WTC11 (cell line): ENCODE data around the gene MYL6B.
"Not testable (repeated sequence)": the region's sequence is repeated elsewhere in the genome, so short reads cannot be mapped to it uniquely, and the experiment has no call there.

Experiments used
- CREB1 ChIP-seq: sonication (generic); formaldehyde crosslinking; IDR thresholded peaks from 2 replicates; pipeline ENCODE4 v1.8.0; 2023; ENCODE audit warnings: mild to moderate bottlenecking, missing genetic modification reagents
- ETV6 ChIP-seq: sonication (generic); formaldehyde crosslinking; IDR thresholded peaks from 2 replicates; pipeline ENCODE4 v1.8.1; 2022; ENCODE audit warnings: mild to moderate bottlenecking, missing genetic modification reagents
- FOXK1 ChIP-seq: sonication (generic); formaldehyde crosslinking; IDR thresholded peaks from 2 replicates; pipeline ENCODE4 v1.8.0; 2022; ENCODE audit warnings: mild to moderate bottlenecking, moderate library complexity, missing genetic modification reagents
- SMAD4 ChIP-seq: sonication (generic); formaldehyde crosslinking; IDR thresholded peaks from 2 replicates; pipeline ENCODE4 v1.8.0; 2022; ENCODE audit warnings: mild to moderate bottlenecking, missing genetic modification reagents
- ZNF121 ChIP-seq: sonication (generic); formaldehyde crosslinking; IDR thresholded peaks from 2 replicates; pipeline ENCODE4 v1.8.0; 2023; ENCODE audit warnings: missing genetic modification reagents
- ZNF232 ChIP-seq: sonication (generic); formaldehyde crosslinking; IDR thresholded peaks from 2 replicates; pipeline ENCODE4 v1.8.0; 2022; ENCODE audit warnings: mild to moderate bottlenecking, missing genetic modification reagents
- TF ChIP-seq, protein P1 (sequence below): fragments of 200-600 bp; IDR thresholded peaks from 2 replicates; pipeline ENCODE4 v1.8.0; 2022; ENCODE audit warnings: antibody characterized with exemption
- TF ChIP-seq, protein P2 (sequence below): sonication (generic); formaldehyde crosslinking; IDR thresholded peaks from 2 replicates; pipeline ENCODE4 v1.8.1; 2022; ENCODE audit warnings: mild to moderate bottlenecking, missing genetic modification reagents, moderate library complexity, borderline replicate concordance
- TF ChIP-seq, protein P3 (sequence below): sonication (generic); formaldehyde crosslinking; IDR thresholded peaks from 2 replicates; pipeline ENCODE4 v1.8.1; 2022; ENCODE audit warnings: low read depth, mild to moderate bottlenecking, moderate library complexity, missing genetic modification reagents, borderline replicate concordance
- TF ChIP-seq, protein P4 (sequence below): sonication (generic); formaldehyde crosslinking; IDR thresholded peaks from 2 replicates; pipeline ENCODE4 v1.8.1; 2022; ENCODE audit warnings: mild to moderate bottlenecking, moderate library complexity, missing genetic modification reagents
- TF ChIP-seq, protein P5 (sequence below): sonication (generic); formaldehyde crosslinking; IDR thresholded peaks from 2 replicates; pipeline ENCODE4 v1.8.0; 2022; ENCODE audit warnings: mild to moderate bottlenecking, missing genetic modification reagents

DNA sequence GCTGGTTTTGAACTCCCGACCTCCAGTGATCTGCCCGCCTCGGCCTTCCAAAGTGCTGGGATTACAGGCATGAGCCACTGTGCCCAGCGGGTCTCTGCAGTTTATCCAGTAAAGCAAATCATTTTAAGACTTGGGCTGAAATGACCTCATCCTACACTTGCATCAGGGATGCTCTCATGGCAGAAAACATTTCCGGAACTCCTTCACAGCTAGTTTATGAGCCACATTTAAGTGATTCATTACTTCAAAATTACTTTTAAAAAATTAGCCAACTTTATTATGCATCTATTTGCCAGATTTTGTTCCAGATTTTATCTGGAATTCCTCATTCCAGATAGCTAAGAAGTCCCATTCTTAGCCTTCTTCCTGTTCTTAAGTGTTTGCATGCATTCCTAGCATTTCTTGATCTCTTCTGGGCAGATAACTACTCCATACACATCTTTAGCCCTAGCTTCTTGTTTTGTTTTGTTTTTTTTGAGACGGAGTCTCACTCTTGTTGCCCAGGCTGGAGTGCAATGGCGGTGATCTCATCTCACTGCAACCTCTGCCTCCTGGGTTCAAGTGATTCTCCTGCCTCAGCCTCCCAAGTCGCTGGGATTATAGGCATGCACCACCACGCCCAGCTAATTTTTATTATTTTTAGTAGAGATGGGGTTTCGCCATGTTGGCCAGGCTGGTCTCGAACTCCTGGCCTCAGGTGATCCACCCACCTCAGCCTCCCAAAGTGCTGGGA, 44.6 kb downstream of the MYL6B start:
- TF ChIP-seq, protein P1, sequence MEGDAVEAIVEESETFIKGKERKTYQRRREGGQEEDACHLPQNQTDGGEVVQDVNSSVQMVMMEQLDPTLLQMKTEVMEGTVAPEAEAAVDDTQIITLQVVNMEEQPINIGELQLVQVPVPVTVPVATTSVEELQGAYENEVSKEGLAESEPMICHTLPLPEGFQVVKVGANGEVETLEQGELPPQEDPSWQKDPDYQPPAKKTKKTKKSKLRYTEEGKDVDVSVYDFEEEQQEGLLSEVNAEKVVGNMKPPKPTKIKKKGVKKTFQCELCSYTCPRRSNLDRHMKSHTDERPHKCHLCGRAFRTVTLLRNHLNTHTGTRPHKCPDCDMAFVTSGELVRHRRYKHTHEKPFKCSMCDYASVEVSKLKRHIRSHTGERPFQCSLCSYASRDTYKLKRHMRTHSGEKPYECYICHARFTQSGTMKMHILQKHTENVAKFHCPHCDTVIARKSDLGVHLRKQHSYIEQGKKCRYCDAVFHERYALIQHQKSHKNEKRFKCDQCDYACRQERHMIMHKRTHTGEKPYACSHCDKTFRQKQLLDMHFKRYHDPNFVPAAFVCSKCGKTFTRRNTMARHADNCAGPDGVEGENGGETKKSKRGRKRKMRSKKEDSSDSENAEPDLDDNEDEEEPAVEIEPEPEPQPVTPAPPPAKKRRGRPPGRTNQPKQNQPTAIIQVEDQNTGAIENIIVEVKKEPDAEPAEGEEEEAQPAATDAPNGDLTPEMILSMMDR, result not testable (repeated sequence)
- TF ChIP-seq ETV6 (CRISPR knock-in tag); SMAD4 (CRISPR knock-in tag); ZNF232; CREB1 (CRISPR knock-in tag); ZNF121; FOXK1 (CRISPR knock-in tag): not testable (repeated sequence)
- TF ChIP-seq, protein P2, sequence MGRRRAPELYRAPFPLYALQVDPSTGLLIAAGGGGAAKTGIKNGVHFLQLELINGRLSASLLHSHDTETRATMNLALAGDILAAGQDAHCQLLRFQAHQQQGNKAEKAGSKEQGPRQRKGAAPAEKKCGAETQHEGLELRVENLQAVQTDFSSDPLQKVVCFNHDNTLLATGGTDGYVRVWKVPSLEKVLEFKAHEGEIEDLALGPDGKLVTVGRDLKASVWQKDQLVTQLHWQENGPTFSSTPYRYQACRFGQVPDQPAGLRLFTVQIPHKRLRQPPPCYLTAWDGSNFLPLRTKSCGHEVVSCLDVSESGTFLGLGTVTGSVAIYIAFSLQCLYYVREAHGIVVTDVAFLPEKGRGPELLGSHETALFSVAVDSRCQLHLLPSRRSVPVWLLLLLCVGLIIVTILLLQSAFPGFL (CRISPR knock-in tag), result not testable (repeated sequence)
- TF ChIP-seq, protein P3, sequence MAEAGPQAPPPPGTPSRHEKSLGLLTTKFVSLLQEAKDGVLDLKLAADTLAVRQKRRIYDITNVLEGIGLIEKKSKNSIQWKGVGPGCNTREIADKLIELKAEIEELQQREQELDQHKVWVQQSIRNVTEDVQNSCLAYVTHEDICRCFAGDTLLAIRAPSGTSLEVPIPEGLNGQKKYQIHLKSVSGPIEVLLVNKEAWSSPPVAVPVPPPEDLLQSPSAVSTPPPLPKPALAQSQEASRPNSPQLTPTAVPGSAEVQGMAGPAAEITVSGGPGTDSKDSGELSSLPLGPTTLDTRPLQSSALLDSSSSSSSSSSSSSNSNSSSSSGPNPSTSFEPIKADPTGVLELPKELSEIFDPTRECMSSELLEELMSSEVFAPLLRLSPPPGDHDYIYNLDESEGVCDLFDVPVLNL (CRISPR knock-in tag), result not testable (repeated sequence)
- TF ChIP-seq, protein P4, sequence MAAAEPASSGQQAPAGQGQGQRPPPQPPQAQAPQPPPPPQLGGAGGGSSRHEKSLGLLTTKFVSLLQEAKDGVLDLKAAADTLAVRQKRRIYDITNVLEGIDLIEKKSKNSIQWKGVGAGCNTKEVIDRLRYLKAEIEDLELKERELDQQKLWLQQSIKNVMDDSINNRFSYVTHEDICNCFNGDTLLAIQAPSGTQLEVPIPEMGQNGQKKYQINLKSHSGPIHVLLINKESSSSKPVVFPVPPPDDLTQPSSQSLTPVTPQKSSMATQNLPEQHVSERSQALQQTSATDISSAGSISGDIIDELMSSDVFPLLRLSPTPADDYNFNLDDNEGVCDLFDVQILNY (CRISPR knock-in tag), result not testable (repeated sequence)
- TF ChIP-seq, protein P5, sequence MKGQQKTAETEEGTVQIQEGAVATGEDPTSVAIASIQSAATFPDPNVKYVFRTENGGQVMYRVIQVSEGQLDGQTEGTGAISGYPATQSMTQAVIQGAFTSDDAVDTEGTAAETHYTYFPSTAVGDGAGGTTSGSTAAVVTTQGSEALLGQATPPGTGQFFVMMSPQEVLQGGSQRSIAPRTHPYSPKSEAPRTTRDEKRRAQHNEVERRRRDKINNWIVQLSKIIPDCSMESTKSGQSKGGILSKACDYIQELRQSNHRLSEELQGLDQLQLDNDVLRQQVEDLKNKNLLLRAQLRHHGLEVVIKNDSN, result not testable (repeated sequence)
